ENCODE measurements around the gene CTDSPL2. TPM values are rescaled to one million over a fixed set of nuclear protein-coding genes. Genes with fewer than 3 reads are reported as not detected.

Gene CTDSPL2
- total RNA-seq, 1 donor from 2014 or later: 41.7 TPM

DNA sequence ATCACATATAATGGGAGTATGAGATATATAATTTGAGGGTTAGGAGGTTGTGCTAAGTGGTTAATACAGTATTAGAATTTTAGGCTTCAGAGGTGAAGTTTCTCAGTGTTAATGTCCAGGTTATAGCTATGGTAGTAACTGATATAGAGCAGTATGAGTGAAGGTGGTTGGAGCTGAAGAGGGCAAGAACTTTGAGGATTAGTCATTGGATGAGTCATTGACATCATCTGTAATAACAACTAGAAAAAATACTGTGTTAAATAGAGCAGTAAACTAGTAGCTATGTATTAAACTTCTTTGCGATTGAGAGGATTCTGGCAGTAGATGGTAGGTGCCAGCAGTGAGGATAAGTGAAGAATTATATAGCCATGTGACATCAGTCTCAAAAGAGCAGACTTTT is 62.0 kb downstream of the CTDSPL2 start:
- H3K9me3 Mint-ChIP-seq (ENCODE audit: low read depth): no peaks in the 10 kb centered on the region
- DNase-seq (ENCODE audit: low spot score): no peak
- H3K4me3 Mint-ChIP-seq (ENCODE audit: unreplicated experiment): no peak overlapping the region
- peaks cover 22% of the 10 kb centered on the region for H3K4me1 Mint-ChIP-seq (ENCODE audit: low read depth)
- peak overlapping the region; percentile 84 for H3K27ac Mint-ChIP-seq (ENCODE audit: unreplicated experiment)
- H3K27me3 Mint-ChIP-seq (ENCODE audit: low read depth): no peaks in the 10 kb centered on the region
- TF ChIP-seq, protein P1, sequence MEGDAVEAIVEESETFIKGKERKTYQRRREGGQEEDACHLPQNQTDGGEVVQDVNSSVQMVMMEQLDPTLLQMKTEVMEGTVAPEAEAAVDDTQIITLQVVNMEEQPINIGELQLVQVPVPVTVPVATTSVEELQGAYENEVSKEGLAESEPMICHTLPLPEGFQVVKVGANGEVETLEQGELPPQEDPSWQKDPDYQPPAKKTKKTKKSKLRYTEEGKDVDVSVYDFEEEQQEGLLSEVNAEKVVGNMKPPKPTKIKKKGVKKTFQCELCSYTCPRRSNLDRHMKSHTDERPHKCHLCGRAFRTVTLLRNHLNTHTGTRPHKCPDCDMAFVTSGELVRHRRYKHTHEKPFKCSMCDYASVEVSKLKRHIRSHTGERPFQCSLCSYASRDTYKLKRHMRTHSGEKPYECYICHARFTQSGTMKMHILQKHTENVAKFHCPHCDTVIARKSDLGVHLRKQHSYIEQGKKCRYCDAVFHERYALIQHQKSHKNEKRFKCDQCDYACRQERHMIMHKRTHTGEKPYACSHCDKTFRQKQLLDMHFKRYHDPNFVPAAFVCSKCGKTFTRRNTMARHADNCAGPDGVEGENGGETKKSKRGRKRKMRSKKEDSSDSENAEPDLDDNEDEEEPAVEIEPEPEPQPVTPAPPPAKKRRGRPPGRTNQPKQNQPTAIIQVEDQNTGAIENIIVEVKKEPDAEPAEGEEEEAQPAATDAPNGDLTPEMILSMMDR (IDR thresholded peaks at IDR 0.05): no peak
- peaks cover 12% of the 10 kb centered on the region for H3K36me3 Mint-ChIP-seq (ENCODE audit: low read depth)

DNA sequence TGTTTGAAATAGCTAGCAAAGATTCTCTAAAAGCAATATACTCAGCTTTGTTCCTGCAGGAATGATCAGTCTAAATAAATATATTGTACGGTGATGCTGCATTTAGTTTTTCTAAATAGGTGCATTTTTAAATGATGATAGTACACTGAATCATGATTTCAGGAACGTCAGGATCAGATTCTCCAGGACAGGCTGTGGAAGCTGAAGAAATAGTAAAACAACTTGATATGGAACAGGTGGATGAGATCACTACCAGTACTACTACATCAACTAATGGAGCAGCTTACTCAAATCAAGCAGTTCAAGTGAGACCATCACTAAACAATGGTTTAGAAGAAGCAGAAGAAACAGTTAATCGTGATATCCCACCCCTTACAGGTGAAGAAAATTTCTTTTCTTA is 63.2 kb downstream of the CTDSPL2 start:
- no peak for DNase-seq (ENCODE audit: low spot score)
- TF ChIP-seq, protein P1 (IDR thresholded peaks at IDR 0.05): no peak

DNA sequence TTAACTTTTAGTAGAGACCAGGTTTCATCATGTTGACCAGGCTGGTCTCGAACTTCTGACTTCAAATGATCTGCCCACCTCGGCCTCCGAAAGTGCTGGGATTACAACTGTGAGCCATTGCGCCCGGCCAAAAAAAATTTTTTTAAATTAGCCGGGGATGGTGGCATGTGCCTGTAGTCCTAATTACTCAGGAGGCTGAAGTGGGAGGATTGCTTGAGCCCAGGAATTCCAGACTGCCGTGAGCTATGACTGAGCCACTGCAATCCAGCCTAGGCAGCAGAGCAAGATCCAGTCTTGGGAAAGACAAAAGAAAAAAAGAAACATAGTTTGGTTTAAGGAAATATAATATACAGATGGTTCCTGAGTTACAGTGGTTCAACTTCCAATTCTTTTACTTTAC is 64.6 kb downstream of the CTDSPL2 start:
- Mint-ChIP-seq H3K27ac (ENCODE audit: unreplicated experiment) (no peak overlapping the region), H3K27me3 (ENCODE audit: low read depth) (no peaks in the 10 kb centered on the region), H3K4me1 (ENCODE audit: low read depth) (peaks cover 22% of the 10 kb centered on the region), H3K9me3 (ENCODE audit: low read depth) (no peaks in the 10 kb centered on the region), H3K4me3 (ENCODE audit: unreplicated experiment) (no peak overlapping the region), H3K36me3 (ENCODE audit: low read depth) (peaks cover 13% of the 10 kb centered on the region)
- DNase-seq (ENCODE audit: low spot score): no peak
- TF ChIP-seq, protein P1 (IDR thresholded peaks at IDR 0.05): no peak

More for the DNA sequence above, 63.2 kb downstream of the CTDSPL2 start:
- Mint-ChIP-seq H3K4me3 (ENCODE audit: unreplicated experiment) (no peak overlapping the region), H3K27ac (ENCODE audit: unreplicated experiment) (no peak overlapping the region), H3K36me3 (ENCODE audit: low read depth) (peaks cover 12% of the 10 kb centered on the region), H3K9me3 (ENCODE audit: low read depth) (no peaks in the 10 kb centered on the region), H3K4me1 (ENCODE audit: low read depth) (peaks cover 22% of the 10 kb centered on the region), H3K27me3 (ENCODE audit: low read depth) (no peaks in the 10 kb centered on the region)

DNA sequence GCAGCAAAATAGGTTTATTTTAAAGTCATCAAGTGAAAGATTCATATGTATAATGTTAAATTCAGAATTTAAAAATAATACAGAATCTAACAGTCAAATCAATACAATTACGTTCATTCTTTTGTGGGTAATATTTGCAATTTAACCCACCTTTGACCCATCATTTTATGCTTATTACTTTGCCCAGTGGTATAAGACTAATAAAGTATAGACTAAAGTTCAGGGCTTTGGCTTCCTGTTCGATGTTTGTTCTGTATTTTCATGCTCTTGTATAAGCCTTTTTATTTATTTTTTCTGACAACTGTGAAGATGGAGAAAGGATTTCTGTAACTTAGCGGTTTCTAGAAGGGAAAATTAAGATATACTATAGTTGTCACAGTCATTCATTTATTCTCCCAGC is 65.2 kb downstream of the CTDSPL2 start:
- no peak overlapping the region for H3K27ac Mint-ChIP-seq (ENCODE audit: unreplicated experiment)

DNA sequence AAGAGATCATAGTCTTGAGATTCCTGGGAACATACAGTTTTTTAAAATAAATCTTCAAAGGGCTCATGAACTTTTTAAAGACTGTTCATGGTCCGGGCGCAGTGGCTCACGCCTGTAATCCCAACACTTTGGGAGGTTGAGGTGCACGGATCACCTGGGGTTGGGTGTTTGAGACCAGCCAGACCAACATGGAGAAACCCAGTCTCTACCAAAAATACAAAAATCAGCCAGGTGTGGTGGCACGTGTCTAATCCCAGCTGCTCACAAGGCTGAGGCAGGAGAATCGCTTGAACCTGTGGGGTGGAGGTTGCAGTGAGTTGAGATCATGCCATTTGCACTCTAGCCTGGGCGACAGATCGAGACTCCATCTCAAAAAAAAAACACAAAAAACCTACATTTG is 68.1 kb downstream of the CTDSPL2 start:
- TF ChIP-seq, protein P1 (IDR thresholded peaks at IDR 0.05): no peak
- Mint-ChIP-seq H3K27ac (ENCODE audit: unreplicated experiment) (no peak overlapping the region), H3K4me3 (ENCODE audit: unreplicated experiment) (no peak overlapping the region), H3K9me3 (ENCODE audit: low read depth) (no peaks in the 10 kb centered on the region), H3K36me3 (ENCODE audit: low read depth) (peaks cover 9% of the 10 kb centered on the region), H3K27me3 (ENCODE audit: low read depth) (no peaks in the 10 kb centered on the region), H3K4me1 (ENCODE audit: low read depth) (peaks cover 2% of the 10 kb centered on the region)
- no peak for DNase-seq (ENCODE audit: low spot score)

More for the DNA sequence above, 65.2 kb downstream of the CTDSPL2 start:
- no peak for DNase-seq (ENCODE audit: low spot score)
- H3K36me3 Mint-ChIP-seq (ENCODE audit: low read depth): peaks cover 7% of the 10 kb centered on the region
- no peaks in the 10 kb centered on the region for H3K27me3 Mint-ChIP-seq (ENCODE audit: low read depth)
- TF ChIP-seq, protein P1 (IDR thresholded peaks at IDR 0.05): no peak
- H3K4me1 Mint-ChIP-seq (ENCODE audit: low read depth): peaks cover 22% of the 10 kb centered on the region
- no peak overlapping the region for H3K4me3 Mint-ChIP-seq (ENCODE audit: unreplicated experiment)
- no peaks in the 10 kb centered on the region for H3K9me3 Mint-ChIP-seq (ENCODE audit: low read depth)
